BJ (cell line): Measurements from ENCODE around the gene APOO. TPM values are rescaled to one million over a fixed set of nuclear protein-coding genes. Genes with fewer than 3 reads are reported as not detected.
"Not testable (repeated sequence)": the region's sequence is repeated elsewhere in the genome, so short reads cannot be mapped to it uniquely, and the experiment has no call there.

Experiments
- CTCF ChIA-PET: fragments of 350-600 bp; formaldehyde crosslinking; extraction: SDS; loops from one replicate; lab custom pipeline; 2021; ENCODE audit warnings: antibody characterized with exemption, inconsistent platforms; lab: Yijun Ruan, JAX
- POLR2A ChIA-PET: fragments of 300-600 bp; sonication (Branson Sonifier 250); formaldehyde crosslinking; extraction: SDS; loops from one replicate; lab custom pipeline; 2021; ENCODE audit warnings: antibody characterized with exemption; lab: Charles Lee
- DNase-seq: peaks from one replicate; pipeline ENCODE4 v3.0.0-alpha.2; 2011; ENCODE audit warnings: low read depth
- H3K27me3 ChIP-seq: 2 replicates; pipeline ENCODE4 v1.6.0; 2011; ENCODE audit warnings: low read length; ENCODE audit not compliant: control insufficient read depth, insufficient read depth
- H3K36me3 ChIP-seq: 2 replicates; pipeline ENCODE4 v1.5.1; 2011; ENCODE audit warnings: low read length; ENCODE audit not compliant: control insufficient read depth, insufficient read depth
- H3K4me3 ChIP-seq: 2 replicates; pipeline ENCODE4 v1.5.1; 2011; ENCODE audit warnings: low read depth, mild to moderate bottlenecking, control low read depth, low read length
- CTCF ChIP-seq: IDR thresholded peaks from 2 replicates; pipeline ENCODE4 v1.5.1; 2011; ENCODE audit warnings: low read depth, mild to moderate bottlenecking, control low read depth, inconsistent platforms, low read length, moderate library complexity; ENCODE audit not compliant: insufficient read depth
- polyA plus RNA-seq: library from polyadenylated mRNA; depleted of rRNA; stranded (reverse); fragments of >200 nt; gene quantifications from 2 replicates; pipeline ENCODE4 v1.2.3, GENCODE V29; 2011

Gene APOO
- polyA plus RNA-seq, 1 experiment = 6.6 TPM

DNA sequence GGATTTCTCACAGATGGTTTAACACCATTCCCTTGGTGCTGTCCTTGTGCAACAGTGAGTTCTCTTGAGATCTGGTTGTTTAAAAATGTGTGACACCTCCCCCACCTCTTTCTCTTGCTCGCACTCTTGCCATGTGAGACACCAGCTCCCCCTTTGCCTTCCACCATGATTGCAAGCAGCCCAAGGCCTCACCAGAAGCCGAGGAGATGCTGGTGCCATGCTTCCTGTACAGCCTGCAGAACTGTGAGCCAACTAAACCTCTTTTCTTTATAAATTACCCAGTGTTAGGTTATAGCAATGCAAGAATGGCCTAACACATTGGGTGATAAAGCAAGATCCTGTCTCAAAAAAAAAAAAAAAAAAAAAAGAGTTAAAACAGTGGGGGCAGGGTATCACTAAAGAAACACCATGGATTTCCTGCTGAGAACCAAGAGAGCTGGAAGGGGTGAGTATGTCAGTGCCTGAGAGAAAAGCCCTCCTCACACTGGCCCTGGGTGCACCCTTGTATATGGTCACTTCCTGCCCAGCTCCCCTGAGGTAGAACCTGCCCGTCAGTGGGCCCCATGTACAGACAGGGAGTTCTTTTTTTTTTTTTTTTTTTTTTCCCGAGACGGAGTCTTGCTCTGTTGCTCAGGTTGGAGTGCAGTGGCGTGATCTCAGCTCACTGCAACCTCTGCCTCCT, 46.4 kb downstream of the APOO start:
- no peaks in the 10 kb centered on the region for H3K27me3 ChIP-seq
- TF ChIP-seq CTCF = no peak
- ChIA-PET POLR2A (no interaction called here), CTCF (no interaction called here)
- no peak overlapping the region for H3K4me3 ChIP-seq
- H3K36me3 ChIP-seq = no peaks in the 10 kb centered on the region
- DNase-seq = no peak

DNA sequence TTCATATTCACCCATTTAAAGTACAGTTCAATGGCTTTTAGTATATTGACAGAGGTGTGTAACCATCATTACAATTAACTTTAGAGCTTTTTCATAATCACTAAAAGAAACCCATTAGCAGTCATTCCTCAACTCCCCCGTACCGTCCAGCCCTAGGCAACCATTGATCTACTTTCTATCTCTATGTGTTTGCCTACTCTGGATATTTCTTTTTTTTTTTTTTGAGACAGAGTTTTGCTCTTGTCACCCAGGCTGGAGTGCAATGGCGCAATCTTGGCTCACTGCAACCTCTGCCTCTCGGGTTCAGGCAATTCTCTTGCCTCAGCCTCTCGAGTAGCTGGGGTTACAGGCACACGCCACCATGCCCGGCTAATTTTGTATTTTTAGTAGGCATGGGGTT, 48.5 kb downstream of the APOO start:
- H3K27me3 ChIP-seq, DNase-seq, H3K4me3 ChIP-seq, POLR2A ChIA-PET, CTCF ChIA-PET, H3K36me3 ChIP-seq: not testable (repeated sequence)

GRCh38 chrX:23857935-23858334, 49.8 kb downstream of the APOO start:
- no peak for TF ChIP-seq CTCF
- POLR2A ChIA-PET = no interaction called here
- Histone ChIP-seq H3K27me3 (no peaks in the 10 kb centered on the region), H3K36me3 (no peaks in the 10 kb centered on the region), H3K4me3 (no peak overlapping the region)
- CTCF ChIA-PET = interaction anchor here (1.2 kb wide), 1 partner anchor 102 kb away, joined by 3 read pairs; no protein-coding TSS in a partner anchor
- no peak for DNase-seq

- ChIA-PET CTCF (interaction anchor here (1.2 kb wide), 1 partner anchor 102 kb away, joined by 3 read pairs; no protein-coding TSS in a partner anchor), POLR2A (no interaction called here)
Measured at GRCh38 chrX:23857363-23857762, 50.4 kb downstream of the APOO start.

DNA sequence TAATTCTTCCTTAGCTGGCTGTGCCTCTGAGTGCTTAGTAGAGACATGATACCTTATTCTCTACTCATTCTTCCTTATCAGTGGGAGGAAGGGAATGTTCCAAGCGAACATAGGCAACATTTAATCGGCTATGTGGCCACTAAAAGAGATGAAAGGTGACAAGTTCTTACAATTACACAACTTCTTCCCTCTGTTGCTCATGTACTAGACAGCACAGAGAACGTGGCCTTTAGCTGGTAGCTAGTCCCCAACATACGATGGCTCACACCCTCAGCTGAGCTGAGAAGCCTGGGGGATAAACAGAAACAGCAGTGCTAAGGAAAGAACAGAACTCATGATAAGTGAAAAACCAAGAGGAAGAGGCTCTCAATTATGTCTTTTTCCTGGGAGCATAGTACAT, 52.2 kb downstream of the APOO start:
- no peak for TF ChIP-seq CTCF
- DNase-seq = no peak
- Histone ChIP-seq H3K27me3 (no peaks in the 10 kb centered on the region), H3K36me3 (no peaks in the 10 kb centered on the region), H3K4me3 (no peak overlapping the region)
- CTCF ChIA-PET = interaction anchor here (0.5 kb wide), 1 partner anchor 270 kb away, joined by 3 read pairs; no protein-coding TSS in a partner anchor
- POLR2A ChIA-PET = no interaction called here

More at GRCh38 chrX:23857363-23857762, 50.4 kb downstream of the APOO start:
- no peak for DNase-seq
- Histone ChIP-seq H3K27me3 (no peaks in the 10 kb centered on the region), H3K4me3 (no peak overlapping the region), H3K36me3 (no peaks in the 10 kb centered on the region)
- no peak for TF ChIP-seq CTCF

GRCh38 chrX:23854945-23855344, 52.8 kb downstream of the APOO start:
- Histone ChIP-seq H3K27me3 (no peaks in the 10 kb centered on the region), H3K36me3 (no peaks in the 10 kb centered on the region), H3K4me3 (no peak overlapping the region)
- ChIA-PET POLR2A (interaction anchor here (0.6 kb wide), 1 partner anchor 248 kb away, joined by 5 read pairs; no protein-coding TSS in a partner anchor), CTCF (no interaction called here)
- DNase-seq = no peak
- TF ChIP-seq CTCF = no peak
